Measurements from ENCODE around the gene HLF. TPM values are rescaled to one million over a fixed set of nuclear protein-coding genes. Genes with fewer than 3 reads are reported as not detected.

HLF gene
- total and polyA plus RNA-seq, 2 donors (not counting 1 experiment from before 2014, with no cell fraction given), result 0.10 TPM; not detected in 1

- H3K27ac Mint-ChIP-seq, result no peak overlapping the region
- Histone ChIP-seq H3K9ac (ENCODE audit: low read length) (no peak overlapping the region), H3K4me2 (replicated peaks; ENCODE audit: low read depth, low read length, poor library complexity, severe bottlenecking) (no peak overlapping the region), H3K36me3 (replicated peaks in 1 of 2; ENCODE audit: control extremely low read depth in 1 of 2, control insufficient read depth in 1 of 2, extremely low read depth in 1 of 2, insufficient read depth in 2 of 2, low read length in 1 of 2) (no peaks in the 10 kb centered on the region), H3K4me1 (ENCODE audit: control insufficient read depth in 2 of 2, insufficient read depth in 2 of 2, low read length in 2 of 2) (no peaks in the 10 kb centered on the region), H3K27ac (ENCODE audit: low read length in 2 of 2) (no peak overlapping the region), H4K20me1 (ENCODE audit: control insufficient read depth, insufficient read depth, low read length, poor library complexity, severe bottlenecking) (no peaks in the 10 kb centered on the region), H3K27me3 (replicated peaks in 1 of 4; ENCODE audit: control extremely low read depth in 1 of 4, control insufficient read depth in 3 of 4, insufficient read depth in 4 of 4, low read length in 3 of 4) (peaks cover 0 to 6% (median 2%) of the 10 kb centered on the region in 4 experiments), H3K79me2 (ENCODE audit: control insufficient read depth, insufficient read depth, low read length) (no peaks in the 10 kb centered on the region), H3K4me3 (ENCODE audit: control extremely low read depth in 1 of 5, extremely low read depth in 1 of 5, insufficient read depth in 1 of 5, low read depth in 2 of 5, low read length in 4 of 5) (no peak overlapping the region), H3K9me3 (ENCODE audit: control extremely low read depth in 1 of 3, control insufficient read depth in 2 of 3, insufficient read depth in 1 of 3, low read length in 2 of 3) (no peaks in the 10 kb centered on the region), H2AFZ (ENCODE audit: insufficient read depth, low read depth, low read length, poor library complexity, severe bottlenecking) (no peak overlapping the region)
- ChIA-PET CTCF (interaction anchor here (1.2 to 5.9 kb wide), 5 partner anchors 13 to 361 kb away, joined by 3 to 111 read pairs (median 7); partner anchors contain the start of gene SMIM36), POLR2A (no interaction called here)
- H3K9me3 Mint-ChIP-seq (ENCODE audit: insufficient read depth), result no peaks in the 10 kb centered on the region
- DNase-seq (no peak), ATAC-seq (ENCODE audit: low read depth) (no peak)
- no peak overlapping the region for H3K4me3 Mint-ChIP-seq
- TF ChIP-seq EZH2 (IDR thresholded peaks at IDR 0.05; ENCODE audit: borderline replicate concordance, insufficient read depth, low read depth, low read length, poor library complexity, severe bottlenecking) (no peak), CTCF (IDR thresholded peaks at IDR 0.05) (no peak)
- peaks cover 5% of the 10 kb centered on the region for H3K4me1 Mint-ChIP-seq
- peaks cover 11% of the 10 kb centered on the region for H3K27me3 Mint-ChIP-seq
- WGBS (ENCODE audit: insufficient coverage), result 82% methylated on average over 1 of the region's 1 CpG
- intact Hi-C loops (cut with micrococcal nuclease), result no loop called here
Measured at GRCh38 chr17:55354010-55354409, 89.2 kb downstream of the HLF start.

GRCh38 chr17:55354941-55355340, 90.2 kb downstream of the HLF start:
- Histone ChIP-seq H4K20me1 (ENCODE audit: control insufficient read depth, insufficient read depth, low read length, poor library complexity, severe bottlenecking) (no peaks in the 10 kb centered on the region), H3K27me3 (replicated peaks in 1 of 4; ENCODE audit: control extremely low read depth in 1 of 4, control insufficient read depth in 3 of 4, insufficient read depth in 4 of 4, low read length in 3 of 4) (peaks cover 0 to 4% (median 2%) of the 10 kb centered on the region in 4 experiments), H3K4me1 (ENCODE audit: control insufficient read depth in 2 of 2, insufficient read depth in 2 of 2, low read length in 2 of 2) (no peaks in the 10 kb centered on the region), H2AFZ (ENCODE audit: insufficient read depth, low read depth, low read length, poor library complexity, severe bottlenecking) (no peak overlapping the region), H3K9ac (ENCODE audit: low read length) (no peak overlapping the region), H3K9me3 (ENCODE audit: control extremely low read depth in 1 of 3, control insufficient read depth in 2 of 3, insufficient read depth in 1 of 3, low read length in 2 of 3) (peaks cover 0 to 3% (median 0%) of the 10 kb centered on the region in 3 donors), H3K4me2 (replicated peaks; ENCODE audit: low read depth, low read length, poor library complexity, severe bottlenecking) (no peak overlapping the region), H3K36me3 (replicated peaks in 1 of 2; ENCODE audit: control extremely low read depth in 1 of 2, control insufficient read depth in 1 of 2, extremely low read depth in 1 of 2, insufficient read depth in 2 of 2, low read length in 1 of 2) (no peaks in the 10 kb centered on the region), H3K79me2 (ENCODE audit: control insufficient read depth, insufficient read depth, low read length) (no peaks in the 10 kb centered on the region), H3K27ac (ENCODE audit: low read length in 2 of 2) (no peak overlapping the region), H3K4me3 (ENCODE audit: control extremely low read depth in 1 of 5, extremely low read depth in 1 of 5, insufficient read depth in 1 of 5, low read depth in 2 of 5, low read length in 4 of 5) (no peak overlapping the region)
- intact Hi-C loops (cut with micrococcal nuclease), result no loop called here
- Mint-ChIP-seq H3K4me1 (peaks cover 5% of the 10 kb centered on the region), H3K27me3 (peaks cover 12% of the 10 kb centered on the region), H3K27ac (no peak overlapping the region), H3K4me3 (no peak overlapping the region), H3K9me3 (ENCODE audit: insufficient read depth) (no peaks in the 10 kb centered on the region)
- TF ChIP-seq CTCF (IDR thresholded peaks at IDR 0.05) (no peak), EZH2 (IDR thresholded peaks at IDR 0.05; ENCODE audit: borderline replicate concordance, insufficient read depth, low read depth, low read length, poor library complexity, severe bottlenecking) (no peak)
- ChIA-PET CTCF (interaction anchor here (0.6 to 5.9 kb wide), 10 partner anchors 9 to 362 kb away, joined by 3 to 111 read pairs (median 3); partner anchors contain the start of gene SMIM36), POLR2A (no interaction called here)
- ATAC-seq (ENCODE audit: low read depth) (no peak), DNase-seq (no peak)
- WGBS (ENCODE audit: insufficient coverage), result no CpG with 5 or more reads among the region's 2 CpGs
